CD4-positive, alpha-beta T cell treated with Interleukin-17A for 1 hour (primary cell): ENCODE results near the gene TCEAL8.
"Not testable (repeated sequence)": the region's sequence is repeated elsewhere in the genome, so short reads cannot be mapped to it uniquely, and the experiment has no call there.

ENCODE experiments used
- DNase-seq: peaks from one replicate; pipeline ENCODE4 v3.0.0-alpha.2; 2020

The TCEAL8 gene, protein sequence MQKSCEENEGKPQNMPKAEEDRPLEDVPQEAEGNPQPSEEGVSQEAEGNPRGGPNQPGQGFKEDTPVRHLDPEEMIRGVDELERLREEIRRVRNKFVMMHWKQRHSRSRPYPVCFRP

DNA sequence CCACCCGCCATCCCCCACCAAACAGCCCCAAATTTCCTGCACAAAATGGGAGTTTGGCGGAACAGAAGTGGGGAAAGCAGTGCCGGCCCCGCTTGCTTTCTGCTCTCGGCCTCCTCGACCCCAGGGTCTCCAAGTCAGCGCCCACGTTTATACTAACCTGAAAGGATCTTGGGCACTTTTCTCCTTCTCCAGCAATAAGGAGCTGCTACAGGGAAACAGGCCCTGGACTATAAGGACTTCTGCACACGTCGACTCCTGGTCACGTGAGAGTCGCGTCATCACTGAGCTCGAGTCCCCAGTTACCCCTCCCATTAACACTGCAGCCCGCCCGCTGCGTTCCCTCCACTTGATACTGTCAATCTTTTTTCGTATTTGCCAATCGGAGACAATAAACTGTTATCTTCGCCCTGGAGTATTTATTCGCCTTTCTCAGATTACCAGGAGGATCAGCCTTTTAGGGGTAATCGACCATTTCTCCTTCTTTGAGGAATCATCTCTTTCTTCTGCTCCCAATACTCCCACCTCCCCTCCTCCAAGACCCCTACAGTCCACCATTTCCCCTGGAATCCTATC is at the start of gene TCEAL8:
Gene TCEAL8 (minus strand): TSS at position 235 of the 573 bp plus-strand sequence. CDS start 1,176 bp downstream, outside the sequence.
- peak; percentile 70 for DNase-seq

DNA sequence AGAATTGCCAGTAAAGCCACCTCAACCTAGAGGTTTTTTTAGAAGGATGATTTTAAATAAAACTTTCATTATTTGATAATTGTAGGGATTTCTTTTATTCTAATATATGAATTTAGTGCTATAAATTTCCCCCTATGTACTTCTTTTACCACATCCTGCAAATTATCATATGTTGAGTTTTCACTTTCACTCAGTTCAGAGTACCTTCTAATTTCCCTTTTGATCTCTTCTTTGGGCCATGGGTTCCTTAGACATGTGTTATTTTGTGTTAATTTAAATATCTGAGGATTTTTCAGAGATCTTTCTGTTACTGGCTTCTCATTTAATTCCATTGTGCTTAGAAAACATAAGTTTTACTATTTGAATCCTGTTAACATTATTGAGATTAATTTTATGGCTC is 49.8 kb upstream of the TCEAL8 start:
- no peak for DNase-seq

DNA sequence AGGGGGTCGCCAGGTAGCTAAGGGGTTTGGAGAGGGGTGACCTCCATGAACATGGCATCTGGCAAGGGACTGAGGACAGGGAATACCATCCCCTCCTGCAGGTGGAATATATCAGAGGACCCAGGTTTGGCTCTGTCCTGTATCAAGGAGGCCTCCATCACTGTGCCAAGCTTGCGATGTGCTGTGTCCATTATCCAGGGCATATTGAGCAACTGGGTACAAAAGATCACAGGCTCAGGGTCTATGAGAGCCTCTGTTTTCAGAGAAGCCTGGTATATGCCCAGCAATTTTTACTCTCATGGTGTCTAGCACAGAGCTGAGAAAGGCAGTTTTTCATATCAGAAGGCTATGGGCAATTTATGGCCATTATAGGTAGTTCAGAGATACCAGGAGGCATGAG is 38.2 kb upstream of the TCEAL8 start:
- no peak for DNase-seq

DNA sequence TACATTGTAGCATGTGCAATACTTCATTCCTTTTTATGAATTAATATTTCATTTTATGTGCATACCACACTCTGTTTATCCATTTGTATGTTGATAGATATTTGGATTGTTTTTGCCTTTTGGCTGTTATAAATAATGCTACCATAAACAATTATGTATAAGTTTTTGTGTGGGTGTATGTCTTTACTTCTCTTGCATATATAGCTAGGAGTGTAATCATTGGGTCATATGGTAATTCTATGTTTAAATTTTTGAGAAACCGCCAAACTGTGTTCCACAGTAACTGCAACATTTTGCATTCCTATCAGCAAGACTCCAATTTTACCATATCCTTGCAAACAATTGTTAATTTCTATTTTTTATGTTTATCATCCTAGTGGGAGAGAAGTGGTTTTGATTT is 24.7 kb upstream of the TCEAL8 start:
- no peak for DNase-seq

DNA sequence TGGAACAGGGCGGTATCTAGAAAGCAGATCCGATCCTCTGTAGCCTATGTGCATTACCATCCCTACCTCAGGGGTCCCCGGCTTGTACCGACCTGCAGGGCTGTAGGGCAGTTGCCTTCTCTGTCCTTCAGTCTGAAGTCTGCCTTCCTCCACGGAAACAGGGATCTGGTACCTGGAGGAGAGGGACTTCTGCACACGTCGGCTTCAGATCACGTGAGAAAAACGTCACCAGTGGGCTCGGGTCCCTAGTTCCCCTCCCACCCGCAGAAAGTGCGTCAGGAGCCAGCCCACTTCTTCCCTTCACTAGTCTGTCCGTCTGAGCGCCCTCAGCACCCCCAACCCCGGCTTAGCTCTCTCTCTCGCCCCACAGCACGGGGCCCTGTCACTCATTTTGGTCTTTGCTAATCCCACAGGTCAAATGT is 21.6 kb upstream of the TCEAL8 start, which contains the start of gene TCEAL5:
Gene TCEAL5 (minus strand): TSS at position 170 of the 422 bp plus-strand sequence. CDS start 2,187 bp downstream, outside the sequence.
- DNase-seq = no peak

DNA sequence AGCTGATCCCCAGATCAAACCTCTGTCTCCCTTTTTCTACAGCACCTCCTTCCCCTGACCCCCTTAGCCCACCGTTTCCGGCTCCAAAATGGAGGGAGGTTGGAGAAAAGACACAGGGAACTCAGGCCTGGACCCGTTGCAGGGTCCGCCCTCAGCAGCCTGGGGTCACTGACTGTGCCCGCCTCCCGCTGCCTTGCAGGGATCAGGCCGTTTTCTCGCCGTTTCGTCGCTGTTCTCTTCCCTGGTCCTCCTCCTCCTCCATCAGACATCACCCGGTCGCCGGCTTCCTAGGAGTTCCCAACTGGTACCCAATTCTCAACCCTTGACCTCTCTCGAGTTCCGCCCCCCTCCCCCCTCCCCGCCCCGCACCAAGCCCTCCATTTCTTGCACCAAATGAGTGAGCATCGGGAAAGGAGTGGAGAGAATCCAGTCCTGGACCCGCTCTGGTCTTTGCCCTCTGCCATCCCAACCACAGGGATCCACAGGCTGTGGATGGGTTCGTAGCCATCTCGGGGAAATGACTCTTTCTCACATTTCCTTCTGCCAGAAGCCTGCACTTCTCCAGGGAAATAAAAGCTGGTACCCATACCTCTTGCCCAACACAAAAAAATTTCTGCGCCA is 21.1 kb upstream of the TCEAL8 start:
- DNase-seq = no peak

DNA sequence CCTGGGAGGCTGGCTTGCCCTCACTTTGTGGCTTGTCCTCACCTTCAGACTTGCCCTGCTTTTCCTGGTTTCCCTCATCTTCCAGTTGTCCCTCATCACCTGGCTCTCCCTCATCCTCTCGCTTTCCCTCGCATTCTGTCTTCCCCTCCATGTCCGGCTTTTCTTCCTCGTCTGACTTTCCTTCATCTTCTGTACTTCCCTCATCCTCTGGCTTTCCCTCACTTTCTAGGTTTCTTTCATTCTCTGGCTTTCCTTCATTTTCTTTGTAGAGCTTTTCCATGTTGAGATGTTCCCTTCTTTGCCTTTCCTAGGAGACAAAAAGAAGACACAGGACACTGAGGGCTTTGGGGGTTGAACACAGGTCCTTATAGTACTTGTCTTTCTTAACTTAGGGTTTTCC is 19.3 kb upstream of the TCEAL8 start:
- no peak for DNase-seq

DNA sequence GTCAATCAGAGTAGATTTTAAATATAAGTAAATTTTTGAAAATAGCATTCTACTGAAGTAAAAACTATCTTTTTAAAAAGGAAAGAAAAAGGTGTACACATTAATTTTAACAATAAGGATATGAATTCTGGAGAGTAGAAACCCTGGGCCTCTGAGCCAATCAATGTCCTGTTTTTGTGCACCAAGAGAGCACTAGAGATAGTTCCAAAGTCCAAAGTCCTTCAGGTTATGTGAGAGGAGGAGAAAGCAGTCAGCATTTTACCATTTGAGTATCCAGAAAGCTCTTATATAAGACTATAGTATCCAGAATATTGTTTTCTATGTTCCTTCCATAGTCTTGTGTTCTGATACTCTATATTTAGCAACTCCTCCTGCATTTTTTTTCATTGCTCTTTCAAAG is 3.3 kb upstream of the TCEAL8 start:
- DNase-seq = no peak

DNA sequence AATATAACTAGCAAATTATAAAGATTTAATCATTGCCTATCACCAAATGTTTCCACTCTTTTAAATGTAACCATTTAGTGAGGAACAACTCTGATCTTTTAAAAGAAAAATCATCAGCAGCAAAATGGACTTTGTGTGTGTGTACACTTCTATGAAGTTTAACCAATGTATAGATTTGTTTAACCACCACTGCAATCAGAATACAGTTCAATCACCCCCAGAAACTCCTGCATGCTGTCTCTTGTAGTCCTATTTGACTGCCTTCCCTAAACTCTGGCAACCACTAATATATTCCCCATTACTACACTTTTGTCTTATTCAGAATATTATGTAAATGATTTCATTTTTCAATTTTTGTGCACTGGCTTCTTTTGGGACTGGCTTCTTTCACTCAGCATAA is 1.7 kb upstream of the TCEAL8 start:
- DNase-seq = no peak

DNA sequence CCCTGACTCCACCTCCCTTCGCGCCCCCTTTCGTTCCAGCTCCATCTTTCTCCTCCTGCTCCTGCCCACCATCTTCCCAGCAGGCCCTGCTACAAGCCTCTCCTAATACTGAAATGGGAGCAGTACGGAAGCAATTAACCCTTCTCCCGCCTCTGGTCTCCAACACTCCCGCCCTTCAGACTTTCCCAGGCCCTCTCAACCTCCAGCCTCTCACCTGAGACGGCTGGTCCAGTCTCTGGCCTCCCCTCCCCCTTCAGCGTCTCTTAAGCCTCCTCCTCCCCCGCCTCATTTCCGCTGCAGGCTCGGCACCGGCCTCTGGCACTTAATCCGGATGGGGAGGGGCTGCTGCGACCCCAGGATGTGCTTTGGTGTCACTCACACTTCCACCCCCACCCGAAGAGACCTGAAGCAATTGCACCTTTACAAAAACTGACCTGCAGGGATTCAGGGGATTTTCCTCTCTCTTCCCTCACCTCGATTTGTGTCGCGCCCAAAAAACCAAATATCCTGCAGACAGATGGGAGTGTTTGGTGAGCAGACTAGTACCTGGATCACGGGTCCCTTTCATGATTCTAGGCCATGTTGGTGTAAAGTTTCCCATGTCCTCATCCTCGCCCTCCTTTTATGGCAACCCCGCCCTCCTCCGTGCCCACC is 657 bp downstream of the TCEAL8 start:
- DNase-seq = peak; percentile 48

DNA sequence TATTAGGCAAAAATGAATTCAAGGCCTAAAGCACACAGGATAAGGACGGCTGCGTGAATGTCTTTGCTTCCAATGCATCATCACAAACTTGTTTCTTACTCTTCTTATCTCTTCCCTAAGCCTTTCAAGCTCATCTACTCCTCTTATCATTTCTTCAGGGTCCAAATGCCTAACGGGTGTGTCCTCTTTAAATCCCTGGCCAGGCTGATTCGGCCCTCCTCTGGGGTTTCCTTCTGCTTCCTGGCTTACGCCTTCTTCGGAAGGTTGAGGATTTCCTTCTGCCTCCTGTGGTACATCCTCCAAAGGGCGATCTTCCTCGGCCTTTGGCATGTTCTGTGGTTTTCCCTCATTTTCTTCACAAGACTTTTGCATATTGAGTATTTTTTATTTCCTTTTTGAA is 1.3 kb downstream of the TCEAL8 start:
- DNase-seq = no peak

DNA sequence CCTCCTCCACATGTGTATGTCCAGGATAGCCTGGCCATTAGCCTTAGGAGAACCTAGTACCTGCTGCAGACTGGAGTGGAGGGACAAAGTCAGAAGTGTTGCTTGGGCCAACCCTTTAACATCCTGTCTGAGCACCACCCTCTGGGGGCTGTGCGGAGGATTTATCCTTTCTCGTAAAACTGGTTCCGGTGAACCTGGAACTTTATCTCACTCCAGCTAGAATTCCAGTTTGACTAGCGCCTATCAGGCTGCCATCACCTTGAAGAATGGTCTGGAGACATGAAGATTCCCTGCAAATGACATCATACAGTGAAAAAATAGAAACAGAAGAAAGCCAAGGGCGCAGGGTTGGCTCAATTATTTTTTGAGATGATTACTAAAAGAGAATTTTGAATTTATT is 4.0 kb downstream of the TCEAL8 start:
- DNase-seq = no peak

DNA sequence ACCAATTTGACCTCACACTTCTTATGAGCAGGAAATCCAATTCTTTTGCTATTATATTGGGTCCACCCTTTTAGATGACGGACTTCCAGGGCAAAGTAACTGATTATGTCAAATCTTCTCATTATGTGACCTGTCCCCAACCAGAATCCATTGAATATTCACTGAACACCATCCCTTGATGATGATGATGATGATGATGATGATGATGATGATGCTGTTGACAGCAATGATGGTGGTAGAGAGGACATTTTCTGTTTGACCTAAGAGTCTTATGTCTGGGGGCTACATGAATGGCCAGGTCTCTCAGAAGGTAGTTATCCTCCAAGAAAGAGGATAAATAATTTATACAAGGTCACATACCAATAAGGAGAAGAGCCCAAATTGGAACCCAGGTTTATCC is 5.2 kb downstream of the TCEAL8 start:
- DNase-seq = no peak

DNA sequence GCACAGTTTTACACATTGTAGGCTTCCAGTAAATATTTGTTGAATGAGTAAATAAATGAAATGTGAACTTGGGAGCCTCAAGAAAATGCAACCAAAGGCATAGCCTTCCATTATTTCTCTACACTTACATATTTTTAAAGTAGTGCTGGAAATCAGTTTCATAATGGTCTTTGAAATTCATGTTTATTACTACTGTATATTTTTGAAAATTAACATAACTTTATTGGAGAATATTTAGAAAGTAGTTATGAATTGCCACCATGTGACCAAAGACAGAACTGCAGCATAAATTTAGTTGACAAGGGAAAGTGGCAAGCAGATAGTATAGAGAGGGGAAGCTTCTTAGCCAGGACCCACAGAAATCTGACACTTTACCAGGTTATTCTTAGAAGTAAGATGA is 6.4 kb downstream of the TCEAL8 start:
- DNase-seq = peak; percentile 35

DNA sequence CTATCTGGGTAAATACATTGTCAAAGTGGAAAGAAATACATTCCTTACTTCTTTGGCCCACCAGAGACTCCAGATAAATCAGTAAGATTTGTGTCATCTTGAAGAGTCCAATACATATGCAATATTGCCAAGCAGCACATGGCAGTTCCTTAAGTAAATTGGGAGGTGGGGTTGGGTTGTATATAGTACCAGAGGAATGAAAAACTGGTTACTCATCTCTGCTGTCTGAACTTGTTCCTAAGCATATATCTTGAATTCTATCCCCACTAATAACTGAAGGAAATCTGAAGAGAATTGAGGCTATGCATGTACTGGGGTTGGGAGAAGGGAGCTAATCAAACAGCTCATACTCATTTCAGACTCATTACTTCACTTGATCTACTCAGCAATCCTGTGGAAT is 14.8 kb downstream of the TCEAL8 start:
- no peak for DNase-seq

DNA sequence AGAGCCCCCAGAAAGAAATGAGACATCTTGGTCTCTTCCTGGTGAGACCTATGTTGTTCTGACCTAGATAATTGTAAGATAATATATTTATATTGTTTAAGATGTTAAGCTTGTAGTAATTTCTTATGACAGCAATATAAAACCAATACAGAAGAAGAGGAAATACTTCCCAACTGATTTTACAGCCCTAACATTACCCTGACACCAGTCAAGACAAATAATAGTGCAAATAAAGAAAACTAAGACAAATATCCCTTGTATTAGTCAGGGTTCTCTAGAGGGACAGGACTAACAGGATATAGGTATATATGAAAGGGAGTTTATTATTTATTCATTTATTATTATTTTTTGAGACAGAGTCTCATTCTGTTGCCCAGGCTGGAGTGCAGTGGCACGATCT is 18.7 kb downstream of the TCEAL8 start:
- DNase-seq = no peak

DNA sequence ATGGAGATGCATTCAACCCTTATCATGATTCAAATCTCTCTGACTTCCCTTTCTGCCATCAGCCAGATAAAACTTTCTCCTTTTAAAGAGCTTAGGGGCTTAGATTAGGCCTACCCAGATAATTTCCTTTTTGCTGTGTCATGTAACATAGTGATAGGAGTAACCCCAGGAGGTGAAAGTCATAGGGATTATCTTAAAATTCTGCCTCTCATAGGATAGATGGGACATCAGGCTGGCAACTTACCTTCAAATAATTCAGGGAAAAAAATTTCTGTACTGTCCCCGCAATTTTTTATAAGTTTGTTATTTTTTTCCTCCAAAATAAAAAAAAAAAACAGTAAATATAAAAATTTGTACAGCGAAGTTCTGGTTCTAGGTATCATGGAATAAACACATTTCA is 19.3 kb downstream of the TCEAL8 start:
- DNase-seq = not testable (repeated sequence)

DNA sequence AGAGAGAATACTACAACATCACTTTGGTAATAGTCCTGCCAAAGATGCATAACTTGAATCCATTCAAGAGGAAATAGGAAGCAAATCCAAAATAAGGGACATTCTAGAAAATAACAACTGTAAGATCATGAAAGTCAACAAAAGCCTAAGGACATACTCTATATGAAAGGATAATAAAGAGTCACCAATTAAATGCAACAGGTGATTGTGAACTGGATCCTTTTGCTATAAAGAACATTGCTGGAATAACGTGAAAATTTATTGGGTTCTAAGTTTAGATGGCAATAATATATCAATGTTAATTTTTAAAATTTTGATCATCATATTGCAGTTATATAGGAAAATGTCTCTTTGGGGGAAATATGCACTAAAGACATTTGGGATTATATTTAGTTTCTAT is 20.1 kb downstream of the TCEAL8 start:
- no peak for DNase-seq

DNA sequence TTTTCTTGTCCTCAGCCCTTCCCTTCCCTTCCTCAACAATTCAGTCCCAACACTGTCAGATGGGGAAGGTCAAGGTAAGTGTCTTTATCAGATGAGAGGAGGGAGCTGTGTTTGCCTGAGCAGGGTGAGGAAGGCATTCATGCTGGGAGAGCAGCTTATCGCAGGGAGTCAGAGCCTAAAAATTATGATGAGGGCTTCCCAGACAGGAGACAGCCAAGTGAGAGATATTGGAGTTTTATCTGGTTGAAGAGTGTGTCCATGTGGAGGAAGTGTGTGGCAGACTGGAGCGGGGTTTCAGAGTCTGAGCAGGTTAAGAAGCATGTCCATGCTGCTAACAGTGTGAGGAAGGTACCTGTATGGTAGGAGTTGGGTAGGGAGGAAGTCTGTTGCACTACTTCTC is 21.7 kb downstream of the TCEAL8 start:
- DNase-seq = no peak

DNA sequence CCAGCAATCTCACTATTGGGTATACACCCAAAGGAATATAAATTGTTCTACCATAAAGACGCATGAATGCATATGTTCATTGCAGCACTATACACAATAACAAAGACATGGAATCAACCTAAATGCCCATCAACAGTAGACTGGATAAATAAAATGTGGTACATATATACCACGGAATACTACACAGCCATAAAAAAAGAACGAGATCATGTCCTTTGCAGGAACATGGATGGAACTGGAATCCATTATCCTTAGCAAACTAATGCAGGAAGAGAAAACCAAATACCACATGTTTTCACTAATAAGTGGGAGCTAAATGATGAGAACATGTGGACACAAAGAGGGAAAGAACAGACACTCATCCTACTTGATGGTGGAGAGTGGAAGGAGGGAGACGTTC is 29.0 kb downstream of the TCEAL8 start:
- DNase-seq = not testable (repeated sequence)

DNA sequence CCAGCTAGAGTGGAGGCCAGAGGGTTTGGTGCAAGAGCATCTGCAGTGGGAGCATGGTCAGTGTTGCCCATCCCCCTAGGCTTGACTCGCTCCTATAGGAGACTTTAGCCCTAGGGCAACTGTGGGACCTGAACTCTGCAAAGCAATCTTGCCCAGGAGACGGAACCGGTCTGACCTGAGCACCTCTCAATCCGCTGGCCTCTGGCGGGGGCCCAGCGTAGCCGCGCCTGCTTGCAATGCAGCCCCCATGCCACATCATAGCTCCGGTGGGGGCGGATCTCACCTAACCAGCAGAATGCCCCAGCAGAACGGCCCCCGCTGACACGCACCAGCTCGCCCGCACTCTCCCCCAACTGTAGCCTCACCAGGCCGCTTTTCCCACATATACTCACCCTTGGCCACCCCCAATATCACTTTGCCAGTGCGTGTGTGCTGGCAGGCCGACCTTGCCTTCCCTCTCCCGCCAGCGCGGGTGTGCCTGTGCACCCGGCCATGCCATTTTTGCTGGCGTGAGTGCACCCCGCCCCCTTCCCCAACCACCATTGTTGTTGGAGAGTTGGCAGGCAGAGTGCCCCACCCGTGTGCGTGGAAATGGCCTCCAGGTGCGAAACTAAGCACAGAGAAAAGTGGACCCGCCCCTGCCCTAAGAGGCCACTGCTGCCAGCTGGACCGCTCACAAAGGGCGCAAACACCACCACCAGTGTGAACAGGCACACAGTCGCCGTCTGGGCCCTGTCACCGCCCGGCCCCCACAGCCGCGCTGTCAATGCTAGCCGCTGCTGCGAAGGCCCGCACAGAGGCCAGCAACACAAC is 34.2 kb downstream of the TCEAL8 start:
- DNase-seq = no peak

DNA sequence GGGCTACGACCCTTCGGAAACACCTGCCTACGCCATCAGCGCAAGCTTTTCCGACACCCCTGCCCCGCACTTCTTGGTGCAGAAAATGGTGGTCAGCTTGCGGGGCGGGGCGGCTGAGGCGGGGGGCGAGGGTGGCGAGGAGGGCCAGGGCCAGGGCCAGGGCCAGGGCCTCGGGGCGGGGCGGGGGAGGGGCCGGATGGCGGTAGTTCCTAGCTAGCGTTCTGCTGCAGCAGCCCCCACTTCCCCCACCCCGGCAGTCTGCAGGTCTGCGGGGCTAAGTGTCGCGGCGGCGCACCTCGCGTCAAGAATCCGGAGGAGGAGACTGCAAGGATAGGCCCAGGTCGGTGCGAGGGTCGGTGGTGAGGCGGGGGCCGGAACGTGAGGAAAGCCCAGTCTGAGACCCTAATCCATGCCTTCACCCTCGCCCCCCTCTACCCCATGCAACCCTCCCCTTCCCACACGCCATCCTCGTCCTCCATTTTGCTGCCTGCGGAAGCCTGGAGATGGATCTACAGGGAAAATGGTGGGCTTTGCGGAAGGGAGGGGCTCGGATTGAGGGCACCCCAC is 39.4 kb downstream of the TCEAL8 start:
- peak; percentile 60 for DNase-seq

DNA sequence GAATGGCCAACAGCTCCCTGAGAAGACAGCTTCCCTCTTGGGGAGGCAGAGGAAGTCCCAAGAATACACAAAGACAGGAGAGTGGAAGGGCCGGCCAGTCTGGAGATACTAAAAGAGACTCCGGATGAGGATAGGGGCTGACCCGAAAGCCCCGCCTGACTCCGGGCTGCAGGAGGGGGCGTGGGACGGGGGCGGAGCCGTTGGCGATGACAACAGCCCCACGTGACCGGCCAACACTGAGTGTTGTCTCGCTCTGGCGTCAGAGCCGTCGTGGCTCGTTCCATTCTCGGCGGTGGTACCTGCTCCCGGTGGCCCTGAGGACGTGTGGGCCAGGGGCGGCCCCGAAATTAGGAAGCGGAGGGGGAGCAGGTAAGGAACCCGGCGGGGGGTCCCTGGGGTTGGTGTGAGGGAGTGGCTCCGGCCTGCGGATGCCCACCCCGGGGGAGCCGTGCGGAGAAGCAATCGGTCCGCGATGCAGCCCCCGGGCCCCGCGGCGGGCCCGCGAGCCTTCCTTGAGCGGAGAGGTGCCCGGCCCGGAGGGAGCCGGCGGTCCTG is 40.0 kb downstream of the TCEAL8 start, which contains the start of gene BEX4:
Gene BEX4 (plus strand): TSS at position 239 of the 555 bp plus-strand sequence. CDS start 1,046 bp downstream, outside the sequence.
- DNase-seq = peak; percentile 84
